PC-3 (cell line): ENCODE measurements around the gene TMEM51. TPM values are rescaled to one million over a fixed set of nuclear protein-coding genes. Genes with fewer than 3 reads are reported as not detected.

Source experiments
- ATAC-seq: fragments of 200-7000 bp; cut with Tn5 transposase; 2 replicates; pipeline ENCODE4 v1.9.1; 2020; ENCODE audit warnings: mild to moderate bottlenecking, moderate library complexity
- BruUV-seq: library from RNA; stranded (reverse); fragments of 400-500 nt; replicated peaks from 2 replicates; lab custom pipeline; 2021; lab: Mats Ljungman, UMichigan
- CTCF ChIA-PET: fragments of 300-600 bp; sonication (Branson Sonifier 250); formaldehyde crosslinking; loops from one replicate; lab custom pipeline; 2022; ENCODE audit warnings: antibody characterized with exemption; lab: Charles Lee
- POLR2A ChIA-PET: fragments of 300-600 bp; sonication (Branson Sonifier 250); formaldehyde crosslinking; loops from one replicate; lab custom pipeline; 2022; ENCODE audit warnings: antibody characterized with exemption; ENCODE audit not compliant: unreplicated experiment; lab: Charles Lee
- DNase-seq: peaks from one replicate; pipeline ENCODE4 v3.0.0-alpha.2; 2015
- H2AFZ ChIP-seq: fragments of 300-600 bp; sonication (generic); 2 replicates; pipeline ENCODE4 v1.6.0; 2016; ENCODE audit warnings: antibody characterized with exemption, low read length
- H3F3A ChIP-seq: fragments of 300-600 bp; sonication (generic); one replicate; pipeline ENCODE4 v1.6.0; 2017; ENCODE audit warnings: antibody characterized with exemption, low read length, control low read depth, mild to moderate bottlenecking; ENCODE audit not compliant: unreplicated experiment
- H3K27ac ChIP-seq: fragments of 300-600 bp; sonication (generic); 2 replicates; pipeline ENCODE4 v1.5.1; 2016; ENCODE audit warnings: mild to moderate bottlenecking, low read length
- H3K27me3 ChIP-seq: fragments of 300-600 bp; sonication (generic); 2 replicates; pipeline ENCODE4 v1.6.1; 2016; ENCODE audit warnings: low read length, mixed read lengths
- H3K36me3 ChIP-seq: fragments of 300-600 bp; sonication (generic); 2 replicates; pipeline ENCODE4 v1.6.1; 2016; ENCODE audit warnings: low read depth, mixed run types, low read length, mixed read lengths
- H3K4me1 ChIP-seq: fragments of 300-600 bp; sonication (generic); 2 replicates; pipeline ENCODE4 v1.5.1; 2016; ENCODE audit warnings: low read length; ENCODE audit not compliant: insufficient read depth
- H3K4me2 ChIP-seq: fragments of 300-600 bp; sonication (generic); 2 replicates; pipeline ENCODE4 v1.6.0; 2016; ENCODE audit warnings: low read length
- H3K4me3 ChIP-seq: fragments of 300-600 bp; sonication (generic); 2 replicates; pipeline ENCODE4 v1.5.1; 2016; ENCODE audit warnings: mild to moderate bottlenecking, low read length, mixed read lengths
- H3K79me2 ChIP-seq: fragments of 300-600 bp; sonication (generic); 2 replicates; pipeline ENCODE4 v1.6.1; 2017; ENCODE audit warnings: low read length, mixed read lengths
- H3K9ac ChIP-seq: fragments of 300-600 bp; sonication (generic); 2 replicates; pipeline ENCODE4 v1.6.0; 2016; ENCODE audit warnings: mild to moderate bottlenecking, low read length
- H3K9me2 ChIP-seq: fragments of 300-600 bp; sonication (generic); replicated peaks from 2 replicates; pipeline ENCODE4 v1.6.1; 2016; ENCODE audit warnings: mixed run types, low read length, mixed read lengths
- H3K9me3 ChIP-seq: fragments of 300-600 bp; sonication (generic); 2 replicates; pipeline ENCODE4 v1.6.1; 2016; ENCODE audit warnings: low read length, mixed read lengths
- H4K20me1 ChIP-seq: fragments of 300-600 bp; sonication (generic); 2 replicates; pipeline ENCODE4 v1.6.1; 2016; ENCODE audit warnings: low read length, mixed read lengths
- CTCF ChIP-seq: fragments of 300-600 bp; sonication (generic); conservative IDR thresholded peaks from 2 replicates; pipeline ENCODE4 v1.5.1; 2017; ENCODE audit warnings: antibody characterized with exemption, low read depth, mild to moderate bottlenecking, low read length
- EZH2 ChIP-seq: fragments of 300-600 bp; sonication (generic); IDR thresholded peaks from one replicate; pipeline ENCODE4 v1.6.1; 2017; ENCODE audit warnings: antibody characterized with exemption, mild to moderate bottlenecking, low read length; ENCODE audit not compliant: unreplicated experiment
- EZH2phosphoT487 ChIP-seq: fragments of 300-600 bp; sonication (generic); IDR thresholded peaks from 2 replicates; pipeline ENCODE4 v1.6.1; 2018; ENCODE audit warnings: mild to moderate bottlenecking, antibody characterized with exemption, low read length, borderline replicate concordance
- intact Hi-C: fragments of 100-400 bp; cut with micrococcal nuclease; formaldehyde crosslinking; loops from 2 replicates; pipeline ENCODE4 v1.9.0; 2023
- total RNA-seq: library from RNA; depleted of rRNA; stranded (reverse); fragments of >200 nt; gene quantifications from 2 replicates; pipeline ENCODE4 v1.2.3, GENCODE V29; 2014

TMEM51 gene
- total RNA-seq, 1 experiment from 2014 or later, result 20.8 TPM

DNA sequence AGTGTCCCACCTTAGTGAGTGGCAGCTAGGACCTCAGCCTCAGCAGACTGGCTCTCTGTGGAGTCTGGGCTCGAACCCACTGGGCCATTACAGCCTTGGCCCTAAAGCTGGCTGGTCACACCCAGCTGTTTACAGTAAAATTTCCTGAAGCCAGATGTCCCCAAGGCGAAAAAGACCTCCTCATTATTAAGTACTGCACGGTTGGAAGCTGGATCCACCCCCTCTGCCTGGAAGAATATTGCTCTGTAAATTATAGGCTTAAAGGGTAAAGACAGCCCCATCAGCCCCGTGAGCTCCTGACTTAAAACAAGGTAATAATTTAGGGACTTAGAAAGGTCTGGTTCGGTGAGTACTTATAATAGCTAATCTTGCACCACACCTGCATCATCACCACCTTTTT, 30.3 kb upstream of the TMEM51 start:
- no peaks in the 10 kb centered on the region for H3K4me1 ChIP-seq
- H3K79me2 ChIP-seq, result no peaks in the 10 kb centered on the region
- ChIA-PET POLR2A (no interaction called here), CTCF (no interaction called here)
- no peak overlapping the region for H3K27ac ChIP-seq
- ATAC-seq (no peak), DNase-seq (no peak)
- H3K36me3 ChIP-seq, result no peaks in the 10 kb centered on the region
- no TSS peak for BruUV-seq
- no peak overlapping the region for H3K4me3 ChIP-seq
- TF ChIP-seq EZH2 (no peak), EZH2phosphoT487 (no peak), CTCF (no peak)
- no peaks in the 10 kb centered on the region for H3F3A ChIP-seq
- no peaks in the 10 kb centered on the region for H3K9me3 ChIP-seq
- no peak overlapping the region for H3K4me2 ChIP-seq
- no peaks in the 10 kb centered on the region for H4K20me1 ChIP-seq
- no peak overlapping the region for H2AFZ ChIP-seq
- no peaks in the 10 kb centered on the region for H3K9me2 ChIP-seq
- H3K27me3 ChIP-seq, result no peaks in the 10 kb centered on the region
- intact Hi-C loops, result no loop called here
- no peak overlapping the region for H3K9ac ChIP-seq

- no peak overlapping the region for H2AFZ ChIP-seq
- intact Hi-C loops, result no loop called here
- H3K9me2 ChIP-seq, result no peaks in the 10 kb centered on the region
- no peaks in the 10 kb centered on the region for H3K79me2 ChIP-seq
- no TSS peak for BruUV-seq
- H3F3A ChIP-seq, result no peaks in the 10 kb centered on the region
- CTCF ChIA-PET, result no interaction called here
- ATAC-seq, result no peak
- H4K20me1 ChIP-seq, result no peaks in the 10 kb centered on the region
- no peak for DNase-seq
- H3K27ac ChIP-seq, result no peak overlapping the region
- H3K9me3 ChIP-seq, result no peaks in the 10 kb centered on the region
- H3K4me1 ChIP-seq, result no peaks in the 10 kb centered on the region
- no peak overlapping the region for H3K4me2 ChIP-seq
- POLR2A ChIA-PET, result no interaction called here
- H3K9ac ChIP-seq, result no peak overlapping the region
- no peak overlapping the region for H3K4me3 ChIP-seq
- H3K27me3 ChIP-seq, result no peaks in the 10 kb centered on the region
- TF ChIP-seq CTCF, result no peak
- TF ChIP-seq EZH2phosphoT487, result no peak
- TF ChIP-seq EZH2, result no peak
- H3K36me3 ChIP-seq, result no peaks in the 10 kb centered on the region
Measured at GRCh38 chr1:15123925-15124324, 29.6 kb upstream of the TMEM51 start.

DNA sequence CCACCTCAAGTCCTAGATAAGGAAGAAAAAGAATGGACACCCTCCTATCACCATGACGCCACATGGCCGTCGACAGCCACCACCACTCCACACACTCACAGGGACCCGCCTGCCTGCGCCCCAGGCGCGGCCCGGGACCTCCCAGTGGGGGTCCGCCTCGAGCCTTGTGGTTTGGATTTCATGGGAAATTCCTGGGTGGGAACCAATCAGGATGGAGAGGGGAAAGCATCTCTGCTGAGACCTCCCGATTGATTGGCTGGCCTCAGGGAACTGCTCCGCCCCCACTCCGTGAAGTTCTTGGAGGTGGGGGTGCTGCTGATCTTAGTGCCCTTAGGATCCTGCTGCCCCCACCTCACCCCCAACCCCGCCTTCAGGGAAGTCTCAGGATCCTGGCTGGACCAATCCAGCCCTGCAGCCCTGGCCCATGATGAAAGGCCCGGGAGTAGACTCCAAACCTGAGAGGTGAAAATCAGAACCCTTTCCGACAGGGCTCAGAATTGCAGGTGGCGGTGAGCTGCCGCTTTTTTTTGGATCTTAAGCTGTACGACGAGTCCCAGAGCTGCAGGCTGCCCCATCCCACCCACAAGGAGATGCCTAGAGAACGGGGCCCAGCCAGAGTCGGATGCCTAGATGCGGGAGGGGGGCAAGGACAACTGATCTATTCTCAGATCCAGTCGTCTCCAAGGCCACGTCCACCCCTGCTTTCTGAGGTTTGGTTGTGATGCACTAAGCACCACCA, 29.0 kb upstream of the TMEM51 start:
- CTCF ChIA-PET, result no interaction called here
- POLR2A ChIA-PET, result no interaction called here
- no TSS peak for BruUV-seq
- H3K4me1 ChIP-seq, result no peaks in the 10 kb centered on the region
- H3K27me3 ChIP-seq, result no peaks in the 10 kb centered on the region
- H3K4me2 ChIP-seq, result no peak overlapping the region
- no peaks in the 10 kb centered on the region for H3K9me3 ChIP-seq
- no peak overlapping the region for H3K27ac ChIP-seq
- ATAC-seq (no peak), DNase-seq (no peak)
- no peak overlapping the region for H3K4me3 ChIP-seq
- H3K9me2 ChIP-seq, result no peaks in the 10 kb centered on the region
- no peaks in the 10 kb centered on the region for H3F3A ChIP-seq
- H3K9ac ChIP-seq, result no peak overlapping the region
- H4K20me1 ChIP-seq, result no peaks in the 10 kb centered on the region
- intact Hi-C loops, result no loop called here
- no peak overlapping the region for H2AFZ ChIP-seq
- H3K79me2 ChIP-seq, result no peaks in the 10 kb centered on the region
- no peaks in the 10 kb centered on the region for H3K36me3 ChIP-seq
- TF ChIP-seq EZH2phosphoT487, result no peak
- TF ChIP-seq CTCF, result no peak
- no peak for TF ChIP-seq EZH2
